Measurements from ENCODE around the gene EHD2. TPM values are rescaled to one million over a fixed set of nuclear protein-coding genes. Genes with fewer than 3 reads are reported as not detected.
A peak's percentile ranks its signal among the peaks of the same experiment; 100 is the strongest.

Gene EHD2
- polyA plus RNA-seq, 10 donors, result 86.8 to 144 (median 110) TPM

- no peak for DNase-seq
These were observed 26.4 kb upstream of the EHD2 start for GRCh38 chr19:47686679-47687450.

DNA sequence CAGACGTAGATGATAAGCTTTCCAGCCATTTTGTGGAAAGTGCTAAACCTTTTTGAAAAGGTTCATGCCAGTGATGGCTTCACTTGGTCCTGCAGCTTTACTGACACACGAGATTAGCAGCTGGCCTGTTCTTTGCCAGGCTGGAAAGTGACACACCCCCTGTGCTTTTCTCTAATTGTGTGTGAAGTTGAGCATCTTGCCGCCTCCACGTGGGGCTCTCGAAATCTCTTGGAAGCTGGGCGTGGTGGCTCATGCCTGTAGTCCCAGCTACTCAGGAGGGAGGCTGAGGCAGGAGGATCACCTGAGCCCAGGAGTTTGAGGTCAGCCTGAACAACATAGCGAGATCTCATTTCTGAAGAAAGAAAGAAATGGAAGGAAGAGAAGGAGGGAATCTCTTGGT, 25.3 kb upstream of the EHD2 start:
- DNase-seq, result no peak

DNA sequence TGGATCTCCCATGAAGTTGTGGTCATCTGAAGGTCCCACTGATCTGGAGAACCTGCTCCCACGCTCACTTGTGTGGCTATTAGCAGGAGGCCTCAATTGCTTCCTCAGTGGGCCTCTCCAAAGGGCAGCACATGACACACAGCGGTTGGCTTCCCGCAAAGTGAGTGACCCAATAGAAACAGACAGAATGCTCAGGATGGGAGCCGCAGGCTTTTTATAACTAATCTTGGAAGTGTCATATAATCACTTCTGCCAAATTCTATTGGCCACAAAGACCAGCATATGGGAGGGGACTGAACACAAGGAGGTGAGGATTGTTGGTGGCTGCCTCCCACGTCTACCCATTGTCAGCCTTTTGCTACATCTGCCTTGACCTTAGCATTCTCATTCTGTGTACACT, 22.1 kb upstream of the EHD2 start:
- DNase-seq, result no peak

DNA sequence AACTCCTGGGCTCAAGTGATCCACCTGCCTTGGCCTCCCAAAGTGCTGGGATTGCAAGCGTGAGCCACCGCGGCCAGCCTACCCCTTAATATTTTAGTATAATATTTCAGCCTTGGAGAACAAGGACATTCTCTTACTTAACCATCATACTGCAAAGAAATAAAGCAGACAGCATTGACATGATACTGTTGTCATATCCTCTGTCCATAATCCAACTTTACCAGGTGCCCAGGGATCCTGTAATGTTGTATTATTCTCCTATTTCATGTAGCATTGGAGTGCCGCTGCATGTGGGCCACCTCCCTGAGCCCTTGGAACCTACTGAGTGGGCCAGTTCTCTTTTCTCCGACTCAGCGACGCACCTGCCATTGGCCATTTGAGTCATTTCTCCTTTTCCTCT, 21.4 kb upstream of the EHD2 start:
- DNase-seq, result no peak

DNA sequence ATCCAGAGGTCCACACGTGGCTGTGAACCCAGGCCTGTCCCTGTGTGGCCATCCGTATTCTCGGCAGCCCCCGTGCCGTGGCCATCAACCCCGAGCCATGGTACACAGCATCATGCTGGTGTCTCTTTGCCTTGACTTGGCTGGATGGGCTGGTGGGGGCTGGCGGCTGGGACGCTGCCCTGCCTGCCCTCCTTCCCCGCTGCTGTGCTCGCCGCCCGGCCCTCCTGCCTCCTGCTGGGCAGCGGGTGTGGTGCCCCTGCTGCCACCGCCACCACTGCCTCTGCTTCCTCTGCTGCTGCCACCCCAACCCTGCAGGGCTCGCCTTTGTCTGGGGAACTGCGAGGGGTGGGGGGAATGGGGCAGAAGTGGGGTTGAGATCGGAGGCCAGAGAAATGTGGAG, 19.7 kb upstream of the EHD2 start:
- no peak for DNase-seq

GRCh38 chr19:47693903-47694302, 19.3 kb upstream of the EHD2 start:
- no peak for DNase-seq

DNA sequence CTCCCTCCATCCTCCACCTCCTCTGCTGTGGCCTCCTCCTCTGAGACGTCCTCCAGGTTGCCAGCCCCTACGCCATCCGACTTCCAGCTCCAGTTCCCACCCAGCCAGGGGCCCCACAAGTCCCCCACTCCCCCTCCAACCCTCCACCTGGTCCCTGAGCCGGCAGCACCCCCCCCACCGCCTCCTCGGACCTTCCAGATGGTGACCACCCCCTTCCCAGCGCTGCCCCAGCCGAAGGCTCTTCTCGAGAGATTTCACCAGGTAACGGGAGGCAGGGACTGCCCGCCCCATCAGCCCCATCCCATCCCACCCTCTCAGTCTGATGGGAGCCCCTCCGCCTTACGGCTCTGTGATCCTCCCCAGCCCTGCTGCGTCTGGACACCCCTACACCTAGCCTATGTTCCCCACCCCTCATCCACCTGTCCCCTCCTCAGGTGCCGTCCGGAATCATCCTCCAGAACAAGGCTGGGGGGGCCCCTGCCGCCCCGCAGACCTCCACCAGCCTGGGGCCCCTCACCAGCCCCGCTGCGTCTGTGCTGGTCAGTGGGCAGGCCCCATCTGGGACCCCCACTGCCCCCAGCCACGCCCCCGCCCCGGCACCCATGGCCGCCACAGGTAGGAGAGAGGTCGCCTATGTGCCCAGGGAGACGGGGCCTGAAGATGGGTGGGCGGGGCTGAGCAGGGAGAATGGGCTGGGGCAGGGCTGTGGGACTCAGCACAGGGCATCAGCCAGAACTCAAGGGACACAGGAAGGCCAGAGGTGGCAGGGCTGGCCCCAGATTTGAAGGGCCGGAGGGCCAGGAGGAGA, 18.6 kb upstream of the EHD2 start:
- DNase-seq, result no peak

DNA sequence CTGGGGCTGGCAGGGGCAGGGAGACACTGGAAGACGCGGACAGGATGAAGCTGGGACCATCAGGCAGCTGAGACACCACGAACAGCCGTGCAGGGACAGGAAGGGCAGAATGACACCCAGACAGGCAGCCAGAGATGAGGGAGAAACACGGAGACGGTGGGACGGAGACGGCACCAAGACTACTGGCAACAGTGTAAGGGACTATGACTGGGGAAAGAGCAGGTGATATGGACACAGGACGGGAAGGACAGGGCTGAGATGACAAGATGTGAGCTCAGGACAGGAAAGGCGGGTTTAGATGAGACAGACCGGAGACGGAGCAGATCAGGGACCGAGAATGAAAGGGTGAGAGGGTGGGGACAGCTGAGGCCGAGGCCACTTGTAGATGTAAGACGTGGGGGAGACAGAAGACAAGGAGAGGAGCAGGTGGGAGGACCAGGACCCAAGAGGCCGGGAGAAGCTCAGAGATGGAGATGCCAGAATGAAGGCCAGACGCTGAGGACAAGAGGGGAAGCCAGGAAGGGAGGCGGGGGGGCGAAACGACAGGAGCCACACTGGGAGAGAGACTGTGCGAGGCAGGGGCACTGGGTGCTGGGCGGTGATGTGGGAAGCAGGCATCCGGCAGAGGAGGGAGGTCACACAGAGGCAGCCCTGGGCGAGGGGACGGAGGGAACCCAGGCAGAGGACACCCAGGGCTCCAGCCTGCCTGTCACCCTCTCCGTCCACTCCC, 17.5 kb upstream of the EHD2 start:
- DNase-seq, result no peak

GRCh38 chr19:47696635-47697034, 16.6 kb upstream of the EHD2 start:
- no peak for DNase-seq

- peak; percentile 69 to 88 (median 84) for DNase-seq
These were observed 15.2 kb upstream of the EHD2 start for GRCh38 chr19:47697863-47698609.

DNA sequence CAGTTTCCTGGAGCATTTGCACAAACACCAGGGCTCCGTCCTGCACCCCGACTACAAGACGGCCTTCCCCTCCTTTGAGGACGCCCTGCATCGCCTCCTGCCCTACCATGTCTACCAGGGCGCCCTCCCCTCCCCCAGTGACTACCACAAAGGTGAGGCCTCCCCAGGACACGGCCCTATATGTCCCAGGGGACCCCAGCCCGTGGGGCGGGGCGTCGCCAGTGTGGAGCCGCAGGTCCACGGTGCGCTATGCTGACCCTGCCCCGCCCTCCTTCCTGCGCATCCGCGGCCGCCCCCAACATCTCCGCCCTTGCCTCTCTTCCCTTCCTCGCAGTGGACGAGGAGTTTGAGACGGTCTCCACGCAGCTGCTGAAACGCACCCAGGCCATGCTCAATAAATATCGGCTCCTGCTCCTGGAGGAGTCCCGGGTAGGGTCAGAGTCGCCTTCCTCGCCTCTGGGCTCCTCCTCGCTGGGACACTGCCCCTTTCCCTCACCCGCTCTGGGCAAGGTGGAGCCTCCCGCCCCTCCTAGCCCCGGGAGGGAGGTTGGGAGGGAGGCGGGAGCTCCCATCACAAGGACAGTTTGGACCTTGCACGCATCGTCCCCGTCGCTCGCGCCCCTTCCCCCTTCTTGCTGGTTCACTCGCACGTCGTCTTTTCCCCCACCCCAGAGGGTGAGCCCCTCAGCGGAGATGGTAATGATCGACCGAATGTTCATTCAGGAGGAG, 14.4 kb upstream of the EHD2 start:
- DNase-seq, result no peak

DNA sequence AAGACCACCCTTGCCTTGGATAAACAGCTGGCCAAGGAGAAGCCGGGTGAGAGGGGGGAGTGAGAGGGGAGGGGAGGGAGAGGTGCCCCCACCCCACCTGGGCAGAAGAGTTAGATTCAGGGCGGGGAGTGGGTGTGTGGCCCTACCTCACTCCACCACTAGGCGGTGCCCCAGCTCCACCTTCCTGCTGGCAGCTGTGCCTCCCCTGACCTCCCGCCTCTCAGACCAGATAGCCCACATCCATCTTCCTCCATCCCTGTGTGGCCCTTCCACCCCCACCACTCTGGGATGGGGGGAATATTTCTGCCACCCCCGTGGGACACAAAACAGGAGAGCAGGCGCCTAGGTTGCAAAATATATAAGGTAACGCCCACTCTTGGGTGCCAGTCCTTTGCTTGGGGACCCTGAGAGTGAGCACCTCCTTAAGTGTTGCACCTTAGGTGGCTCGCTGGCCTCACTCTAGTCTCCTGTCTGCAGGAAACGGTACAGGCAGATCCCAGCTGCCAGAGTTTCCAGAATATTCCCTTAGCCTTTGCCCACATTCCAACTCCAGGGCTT, 13.8 kb upstream of the EHD2 start:
- DNase-seq, result peak in 1 of 3 donors; percentile 42

DNA sequence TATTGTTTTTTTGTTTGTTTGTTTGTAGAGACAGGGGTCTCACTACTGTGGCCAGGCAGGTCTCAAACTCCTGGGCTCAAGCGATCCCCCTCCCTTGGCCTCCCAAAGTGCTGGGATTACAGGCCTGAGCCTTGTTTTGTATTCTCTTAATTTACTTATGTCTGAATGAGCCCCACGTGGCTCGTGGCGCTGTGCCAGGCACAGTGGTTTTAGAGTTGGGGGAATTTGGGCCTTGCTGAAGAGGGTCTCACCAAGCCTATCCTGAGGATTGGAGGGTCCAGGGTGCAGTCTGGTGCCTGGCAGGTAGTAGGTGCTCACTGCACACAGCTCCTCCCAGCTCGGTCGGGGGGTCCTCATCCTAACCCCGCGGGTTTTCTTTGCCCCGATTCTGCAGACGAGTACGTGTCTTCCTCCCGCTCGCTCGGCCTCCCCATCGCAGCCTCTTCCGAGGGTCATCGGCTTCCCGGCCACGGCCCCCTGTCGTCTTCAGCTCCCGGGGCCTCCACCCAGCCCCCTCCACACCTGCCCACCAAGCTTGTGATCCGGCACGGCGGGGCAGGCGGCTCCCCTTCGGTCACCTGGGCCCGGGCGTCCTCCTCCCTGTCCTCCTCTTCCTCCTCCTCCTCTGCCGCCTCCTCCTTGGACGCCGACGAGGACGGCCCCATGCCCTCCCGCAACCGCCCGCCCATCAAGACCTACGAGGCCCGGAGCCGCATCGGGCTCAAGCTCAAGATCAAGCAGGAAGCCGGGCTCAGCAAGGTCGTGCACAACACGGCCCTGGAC, 12.1 kb upstream of the EHD2 start:
- no peak for DNase-seq

DNA sequence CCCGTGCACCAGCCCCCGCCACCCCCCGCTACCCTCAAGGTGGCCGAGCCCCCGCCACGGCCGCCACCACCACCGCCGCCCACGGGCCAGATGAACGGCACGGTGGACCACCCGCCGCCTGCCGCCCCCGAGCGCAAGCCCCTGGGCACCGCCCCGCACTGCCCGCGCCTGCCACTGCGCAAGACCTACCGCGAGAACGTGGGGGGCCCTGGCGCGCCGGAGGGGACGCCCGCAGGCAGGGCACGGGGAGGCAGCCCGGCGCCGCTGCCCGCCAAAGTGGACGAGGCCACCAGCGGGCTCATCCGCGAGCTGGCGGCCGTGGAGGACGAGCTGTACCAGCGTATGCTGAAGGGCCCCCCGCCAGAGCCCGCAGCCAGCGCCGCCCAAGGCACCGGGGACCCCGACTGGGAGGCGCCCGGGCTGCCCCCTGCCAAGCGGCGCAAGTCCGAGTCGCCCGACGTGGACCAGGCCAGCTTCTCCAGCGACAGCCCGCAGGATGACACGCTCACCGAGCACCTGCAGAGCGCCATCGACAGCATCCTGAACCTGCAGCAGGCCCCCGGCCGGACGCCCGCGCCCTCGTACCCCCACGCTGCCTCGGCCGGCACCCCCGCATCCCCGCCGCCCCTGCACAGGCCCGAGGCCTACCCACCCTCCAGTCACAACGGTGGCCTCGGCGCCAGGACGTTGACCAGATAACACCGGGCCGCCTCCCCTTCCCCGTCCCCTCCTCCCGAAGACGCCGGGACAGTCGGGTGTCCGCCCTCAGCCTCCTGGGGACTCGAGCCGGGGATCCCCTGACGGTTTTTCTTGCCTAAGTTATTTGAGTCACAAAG, 11.3 kb upstream of the EHD2 start:
- DNase-seq, result no peak

DNA sequence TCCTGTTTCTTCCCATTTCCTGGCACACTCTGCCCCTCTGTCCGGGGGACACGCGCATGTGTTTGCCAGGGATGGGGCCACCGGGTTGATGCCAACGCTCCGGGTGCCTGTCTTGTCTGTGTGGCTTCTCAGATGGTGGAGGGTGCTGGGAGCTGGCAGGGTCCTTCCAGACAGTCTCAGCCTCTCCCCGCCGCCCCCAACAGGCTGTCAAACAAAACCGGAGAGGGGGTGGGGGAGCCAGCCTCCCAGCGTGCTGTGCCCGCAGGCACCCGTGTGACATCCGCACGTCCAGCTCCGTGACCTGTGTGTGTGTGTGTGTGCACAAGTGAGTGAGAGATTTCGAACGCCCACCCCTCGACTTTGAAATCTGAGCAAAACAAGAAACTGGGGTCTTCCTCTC, 10.6 kb upstream of the EHD2 start:
- DNase-seq, result no peak

GRCh38 chr19:47703301-47703700, 9.9 kb upstream of the EHD2 start:
- DNase-seq, result peak in 1 of 3 donors; percentile 1

GRCh38 chr19:47704024-47704423, 9.2 kb upstream of the EHD2 start:
- no peak for DNase-seq

GRCh38 chr19:47704656-47705055, 8.6 kb upstream of the EHD2 start:
- peak in 1 of 3 donors; percentile 0 for DNase-seq
